GM21825 (cell line): ENCODE results near the gene PRDM1.
"Not testable (repeated sequence)": the region's sequence is repeated elsewhere in the genome, so short reads cannot be mapped to it uniquely, and the experiment has no call there.

Source experiments
- ATAC-seq: cut with Tn5 transposase; IDR thresholded peaks from one replicate; pipeline ENCODE4 v1.9.1; 2021; ENCODE audit warnings: mild to moderate bottlenecking, moderate library complexity; ENCODE audit not compliant: unreplicated experiment

Gene PRDM1

GRCh38 chr6:106135911-106136571 is 49.9 kb downstream of the PRDM1 start:
- ATAC-seq: no peak

- ATAC-seq: no peak
These were observed 50.7 kb downstream of the PRDM1 start for GRCh38 chr6:106136845-106137244.

DNA sequence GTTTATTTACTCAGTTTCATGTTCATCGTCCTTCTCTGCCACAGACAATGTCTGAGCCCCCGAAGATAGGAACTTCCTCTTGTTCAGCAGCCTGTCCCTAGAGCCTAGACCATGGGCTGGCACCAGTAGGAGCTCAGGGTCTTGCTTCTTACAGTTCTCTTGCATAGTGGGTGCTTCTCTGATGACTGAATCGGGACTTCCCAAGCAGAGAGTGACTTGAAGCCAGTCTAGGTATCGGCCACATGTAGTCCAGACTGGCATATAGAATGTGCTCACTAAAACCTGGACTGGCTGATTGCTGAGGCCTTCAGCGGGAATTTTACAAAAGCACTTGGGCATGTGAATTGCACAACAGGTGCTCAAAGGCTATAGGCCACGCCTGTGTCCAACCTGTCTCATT is 52.0 kb downstream of the PRDM1 start:
- no peak for ATAC-seq

GRCh38 chr6:106141441-106142237 is 55.5 kb downstream of the PRDM1 start:
- ATAC-seq: peak; percentile 79

DNA sequence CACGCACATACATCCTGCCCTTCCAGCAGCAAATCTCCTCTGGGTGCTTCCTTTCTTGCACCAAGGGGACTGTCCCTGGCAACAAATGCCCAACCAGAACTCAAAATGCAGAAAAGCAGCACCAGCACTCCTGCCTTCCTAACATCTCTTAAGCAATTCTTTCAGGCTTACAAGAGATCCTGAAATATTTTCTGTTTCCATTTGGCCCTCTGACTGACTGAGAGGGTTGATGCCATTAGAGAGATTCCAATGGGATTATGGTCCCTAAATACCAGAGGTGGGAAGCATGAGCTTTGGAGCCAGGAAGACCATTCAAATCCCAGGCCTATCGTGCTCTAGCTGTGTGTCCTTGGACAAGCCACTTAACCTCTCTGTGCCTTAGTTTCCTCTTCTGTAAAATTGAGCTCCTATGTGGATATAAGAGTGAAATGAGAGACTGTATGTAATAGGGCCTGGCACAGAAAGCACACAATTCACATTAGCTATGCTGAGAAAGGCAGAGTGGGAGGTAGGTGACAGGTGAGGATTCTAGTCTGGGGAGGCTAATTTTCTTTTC is 56.8 kb downstream of the PRDM1 start:
- ATAC-seq: no peak

DNA sequence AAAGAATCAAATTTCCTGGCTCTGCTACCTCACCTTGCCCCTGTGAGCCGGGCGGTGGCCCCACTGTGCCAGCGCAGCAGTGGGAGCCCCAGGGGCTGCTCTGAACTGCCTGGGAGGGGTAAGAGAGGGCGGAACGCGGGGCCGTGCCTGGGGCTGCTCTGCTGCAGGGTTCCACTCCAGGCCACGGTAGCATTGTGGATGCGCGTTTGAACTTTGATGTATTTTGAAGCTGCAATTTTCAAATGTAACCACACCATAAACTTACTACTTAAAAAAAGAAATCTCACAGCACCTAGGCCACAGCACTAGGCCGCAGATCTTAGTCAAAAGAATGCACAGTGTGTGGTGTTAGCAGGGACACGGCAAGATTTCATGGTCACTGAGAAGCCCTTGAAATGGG is 57.5 kb downstream of the PRDM1 start:
- ATAC-seq: no peak

GRCh38 chr6:106145144-106145543 is 59.0 kb downstream of the PRDM1 start:
- ATAC-seq: no peak

GRCh38 chr6:106145741-106146227 is 59.6 kb downstream of the PRDM1 start:
- ATAC-seq: peak; percentile 30

GRCh38 chr6:106146852-106147351 is 60.8 kb downstream of the PRDM1 start:
- ATAC-seq: peak; percentile 34

DNA sequence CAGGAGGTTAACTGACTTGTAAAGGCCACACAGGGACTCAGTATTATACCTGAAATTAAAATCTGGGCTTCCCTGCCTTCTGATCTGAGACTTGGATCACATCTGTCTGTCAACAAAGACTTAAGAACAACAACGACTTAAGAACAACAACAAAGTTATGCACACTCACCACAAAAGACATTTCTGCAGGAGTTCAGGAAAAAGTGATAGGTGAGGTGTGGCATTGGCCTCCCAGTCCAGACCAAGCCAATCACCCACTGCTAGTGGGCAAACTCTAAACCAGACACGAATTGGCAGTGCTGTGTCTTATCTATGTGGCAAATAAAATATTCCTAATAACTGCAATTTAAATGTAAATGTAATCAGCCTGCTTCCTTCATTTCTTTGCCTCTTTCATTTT is 61.3 kb downstream of the PRDM1 start:
- no peak for ATAC-seq

DNA sequence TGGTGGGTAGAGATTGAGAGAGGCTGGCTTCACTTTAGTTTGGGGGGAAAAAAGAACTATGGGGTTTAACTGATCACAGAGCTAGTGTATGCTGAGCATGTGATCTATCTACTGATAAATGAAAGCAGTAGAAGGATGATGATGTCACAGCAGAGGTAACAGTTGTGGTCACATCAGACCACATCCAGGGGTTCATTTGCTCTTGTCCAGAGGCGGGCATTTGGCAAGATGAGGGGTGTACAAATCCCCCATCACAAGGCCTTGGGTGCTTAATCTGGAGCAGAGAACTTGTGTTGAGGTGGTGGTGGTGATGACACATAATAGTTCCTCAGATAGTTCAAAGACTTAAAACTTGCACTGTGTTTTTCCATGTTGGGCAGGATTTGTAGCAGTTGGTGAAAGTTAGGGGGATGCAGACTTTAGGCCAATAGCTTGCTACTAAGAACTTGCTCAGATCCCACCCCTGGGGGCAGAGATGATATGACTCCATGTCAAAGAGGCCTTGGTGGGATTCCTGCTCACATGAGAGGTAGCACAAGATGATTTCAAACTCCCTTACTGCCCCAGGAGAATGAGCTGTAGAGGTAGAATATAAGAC is 63.4 kb downstream of the PRDM1 start:
- no peak for ATAC-seq

- ATAC-seq: not testable (repeated sequence)
These were observed 66.3 kb downstream of the PRDM1 start for GRCh38 chr6:106152476-106152875.

DNA sequence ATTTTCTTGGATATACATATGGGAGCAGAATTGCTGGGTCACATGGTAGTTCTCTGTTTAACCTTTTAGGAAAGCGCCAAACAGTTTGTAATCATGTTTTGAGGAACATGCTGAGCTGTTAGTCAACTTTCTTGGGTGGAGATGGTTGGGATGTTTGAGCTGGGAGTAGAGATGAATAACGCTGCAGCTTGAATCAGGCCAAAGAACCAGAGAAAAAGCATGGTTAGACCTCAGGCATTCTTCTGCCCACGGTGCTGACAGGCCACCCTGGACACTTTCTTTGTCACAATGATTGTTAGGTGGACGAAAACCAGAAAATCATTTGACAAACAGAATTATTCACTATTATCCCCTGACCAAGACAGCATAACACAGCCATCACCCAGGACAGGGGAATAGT is 66.8 kb downstream of the PRDM1 start:
- ATAC-seq: no peak

DNA sequence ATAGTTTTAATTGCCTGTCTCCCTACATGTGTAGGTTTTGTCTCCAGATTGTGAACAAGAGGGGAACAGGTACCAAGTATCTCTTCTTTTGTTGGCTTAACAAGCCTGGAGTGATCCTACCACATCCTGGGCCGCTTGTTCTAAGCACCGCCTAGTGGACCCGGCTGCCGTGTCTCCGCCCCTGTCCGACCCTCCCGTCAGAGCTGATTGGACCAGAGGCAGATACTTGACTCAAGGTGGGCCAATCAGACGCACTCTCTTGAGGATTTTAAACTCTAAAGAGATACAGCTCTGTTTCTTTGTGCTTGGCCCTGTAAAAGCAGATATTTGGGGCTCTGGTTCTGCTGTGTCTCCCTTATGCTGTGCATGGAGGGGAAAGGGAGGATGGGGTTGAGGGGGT is 68.2 kb downstream of the PRDM1 start:
- ATAC-seq: no peak

- ATAC-seq: no peak
These were observed 69.2 kb downstream of the PRDM1 start for GRCh38 chr6:106155219-106155830.

DNA sequence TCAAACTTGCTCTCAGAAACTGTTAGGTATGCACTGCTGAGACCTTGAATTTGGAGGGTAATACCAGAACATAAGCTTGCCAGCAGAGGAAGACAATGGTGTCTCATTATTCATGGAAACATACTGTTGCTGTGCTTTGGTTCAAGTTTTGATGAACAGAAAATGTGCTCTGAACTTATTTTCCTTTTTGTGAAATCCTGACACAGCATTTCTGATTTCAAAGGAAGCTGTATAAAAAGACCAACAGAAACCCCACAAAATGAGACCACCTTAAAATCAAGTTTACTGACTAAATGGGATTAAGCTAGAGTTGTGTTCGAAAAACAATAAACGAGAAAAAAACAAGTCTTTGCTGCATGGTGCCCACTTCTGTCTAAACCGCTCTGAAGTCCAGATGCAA is 70.3 kb downstream of the PRDM1 start:
- ATAC-seq: no peak

- ATAC-seq: no peak
These were observed 70.7 kb downstream of the PRDM1 start for GRCh38 chr6:106156863-106157262.

DNA sequence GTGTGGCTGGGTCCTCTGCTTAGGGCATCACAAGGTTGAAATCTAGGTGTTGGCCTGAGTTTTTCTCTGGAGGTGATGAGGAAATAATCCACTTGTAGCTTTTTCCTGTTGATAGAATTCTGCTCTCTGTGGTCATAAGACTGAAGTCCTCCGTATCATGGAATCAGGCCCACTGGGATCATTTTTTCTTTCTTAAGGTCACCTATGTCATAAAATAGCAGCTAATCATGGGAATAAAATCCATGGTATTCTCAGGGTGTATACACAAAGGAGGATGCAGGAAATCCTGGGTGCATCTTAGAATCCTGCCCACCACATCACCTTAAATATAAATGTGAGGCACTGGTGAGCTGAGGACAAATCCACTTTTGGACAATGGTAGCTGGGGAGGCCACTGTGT is 72.7 kb downstream of the PRDM1 start:
- ATAC-seq: no peak
